ENCODE data around the gene SLC25A48.

SLC25A48 gene

GRCh38 chr5:135930949-135931295 is 96.5 kb downstream of the SLC25A48 start:
- H3K4me1 Mint-ChIP-seq (ENCODE audit: low read depth) = no peaks in the 10 kb centered on the region
- no peaks in the 10 kb centered on the region for H3K9me3 Mint-ChIP-seq
- no peak overlapping the region for H3K4me3 Mint-ChIP-seq
- peaks cover 62% of the 10 kb centered on the region for H3K27me3 Mint-ChIP-seq
- H3K27ac Mint-ChIP-seq = no peak overlapping the region
- H3K36me3 Mint-ChIP-seq (ENCODE audit: low read depth) = no peaks in the 10 kb centered on the region

DNA sequence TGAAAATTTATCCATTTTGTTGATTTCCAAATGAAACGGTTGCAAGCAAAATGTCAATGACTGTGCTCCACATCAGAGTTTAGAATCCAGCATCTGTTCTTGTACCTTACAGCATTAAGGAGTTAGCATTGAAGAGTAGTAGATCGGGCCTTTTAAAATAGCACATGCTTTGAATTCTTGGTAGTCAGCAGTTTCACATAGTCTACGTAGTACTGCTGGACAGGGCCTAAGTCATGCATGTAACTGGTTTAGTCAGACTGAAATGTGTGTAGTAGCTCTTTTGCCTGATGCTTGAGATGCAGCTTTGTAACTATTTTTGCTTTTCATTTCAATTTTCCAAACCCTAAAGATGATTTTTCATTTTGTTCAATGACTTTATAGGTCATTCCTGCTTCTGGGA is 100.5 kb downstream of the SLC25A48 start:
- Mint-ChIP-seq H3K27ac (no peak overlapping the region), H3K4me3 (no peak overlapping the region), H3K9me3 (no peaks in the 10 kb centered on the region), H3K36me3 (ENCODE audit: low read depth) (no peaks in the 10 kb centered on the region), H3K27me3 (peaks cover 49% of the 10 kb centered on the region), H3K4me1 (ENCODE audit: low read depth) (no peaks in the 10 kb centered on the region)

- Mint-ChIP-seq H3K27me3 (peaks cover 42% of the 10 kb centered on the region), H3K4me1 (ENCODE audit: low read depth) (no peaks in the 10 kb centered on the region), H3K36me3 (ENCODE audit: low read depth) (no peaks in the 10 kb centered on the region), H3K4me3 (no peak overlapping the region), H3K27ac (no peak overlapping the region), H3K9me3 (no peaks in the 10 kb centered on the region)
Observed at GRCh38 chr5:135937245-135937911, 102.9 kb downstream of the SLC25A48 start.

All from stimulated activated naive CD8-positive, alpha-beta T cell treated with anti-CD3 and anti-CD28 coated beads, Interleukin-15, Interleukin-2, amounts not matched to agents 100 ng/mL and 50 ng/mL, for 24 hours (primary cell).